Uterus (tissue), 4 donors: Measurements from ENCODE around the gene IGF2BP2. TPM values are rescaled to one million over a fixed set of nuclear protein-coding genes. Genes with fewer than 3 reads are reported as not detected.

Source experiments
- DNase-seq, 2 donors: peaks; one replicate each; pipeline ENCODE4 v3.0.0-alpha.2; 2019 to 2020
- H3K27ac ChIP-seq, 2 donors: fragments of 200-600 bp; sonication (generic); 1 replicate in 1 of 2; 2 replicates in 1 of 2; pipeline ENCODE4 v1.5.1; 2016 to 2018
- H3K27me3 ChIP-seq, 2 donors: fragments of 200-600 bp; sonication (generic); one replicate each; pipeline ENCODE4 v1.5.1; 2018 to 2019; ENCODE audit warnings: control low read depth in 1 of 2
- H3K36me3 ChIP-seq, 2 donors: fragments of 200-600 bp; sonication (generic); one replicate each; pipeline ENCODE4 v1.5.1; 2019; ENCODE audit warnings: control low read depth in 1 of 2
- H3K4me1 ChIP-seq, 2 donors: fragments of 200-600 bp; sonication (generic); one replicate each; pipeline ENCODE4 v1.5.1; 2018 to 2019; ENCODE audit warnings: control low read depth in 1 of 2
- H3K4me3 ChIP-seq, 2 donors: fragments of 200-600 bp; sonication (generic); 1 replicate in 1 of 2; 2 replicates in 1 of 2; pipeline ENCODE4 v1.5.1; 2018 to 2019; ENCODE audit warnings: mild to moderate bottlenecking in 1 of 2
- H3K9me3 ChIP-seq, 2 donors: fragments of 200-600 bp; sonication (generic); one replicate each; pipeline ENCODE4 v1.5.1; 2019; ENCODE audit warnings: control low read depth in 1 of 2
- CTCF ChIP-seq, 4 experiments: fragments of 200-600 bp in 2 of 4; fragments of 450-650 bp in 2 of 4; sonication (generic) in 2 of 4; IDR thresholded peaks; one replicate each; pipeline ENCODE4 v1.5.1; 2016 to 2019; ENCODE audit warnings: antibody characterized with exemption in 4 of 4, mild to moderate bottlenecking in 2 of 4, moderate library complexity in 1 of 4
- POLR2A ChIP-seq, 2 donors: fragments of 450-650 bp; IDR thresholded peaks; one replicate each; pipeline ENCODE4 v1.6.1; 2016; ENCODE audit warnings: antibody characterized with exemption in 2 of 2, mild to moderate bottlenecking in 1 of 2, moderate library complexity in 1 of 2
- intact Hi-C: fragments of 100-400 bp; cut with DNase I; formaldehyde crosslinking; loops from one replicate; pipeline ENCODE4 v1.15.1; 2023; ENCODE audit warnings: low total_unique reads
- total RNA-seq, 4 donors: library from RNA; depleted of rRNA in 3 of 4; stranded (reverse); fragments of >200 nt in 3 of 4; gene quantifications; one replicate each; pipeline versions ENCODE4 v1.1.0 to v1.2.4, GENCODE V29; 2014 to 2023
- donor health status: DM: yes; HTN: yes; CAD: no.

IGF2BP2 gene
- total RNA-seq, 4 donors from 2014 or later: 2.9 to 65.6 (median 13.1) TPM

- no peak for TF ChIP-seq POLR2A (IDR thresholded peaks at IDR 0.05)
- no peak for TF ChIP-seq CTCF (IDR thresholded peaks at IDR 0.05)
- Histone ChIP-seq H3K9me3 (no peaks in the 10 kb centered on the region), H3K27ac (no peak overlapping the region), H3K4me1 (no peaks in the 10 kb centered on the region), H3K36me3 (no peaks in the 10 kb centered on the region), H3K4me3 (no peak overlapping the region), H3K27me3 (peaks cover 0 to 21% of the 10 kb centered on the region in 2 donors)
- intact Hi-C loops: no loop called here
- no peak for DNase-seq
These were observed 6.5 kb downstream of the IGF2BP2 start for GRCh38 chr3:185818267-185818875.

- Histone ChIP-seq H3K9me3 (no peaks in the 10 kb centered on the region), H3K27ac (no peak overlapping the region), H3K4me1 (no peaks in the 10 kb centered on the region), H3K36me3 (no peaks in the 10 kb centered on the region), H3K27me3 (peaks cover 0 to 7% of the 10 kb centered on the region in 2 donors), H3K4me3 (no peak overlapping the region)
- TF ChIP-seq POLR2A (IDR thresholded peaks at IDR 0.05) (no peak), CTCF (IDR thresholded peaks at IDR 0.05) (no peak)
- intact Hi-C loops: no loop called here
- no peak for DNase-seq
These were observed 9.2 kb downstream of the IGF2BP2 start for GRCh38 chr3:185815391-185816282.

GRCh38 chr3:185813691-185814215 is 11.1 kb downstream of the IGF2BP2 start:
- H3K36me3 ChIP-seq: no peaks in the 10 kb centered on the region
- H3K4me3 ChIP-seq: no peak overlapping the region
- TF ChIP-seq CTCF (IDR thresholded peaks at IDR 0.05) (no peak), POLR2A (IDR thresholded peaks at IDR 0.05) (no peak)
- intact Hi-C loops: no loop called here
- peaks cover 0 to 6% of the 10 kb centered on the region in 2 donors for H3K27me3 ChIP-seq
- no peaks in the 10 kb centered on the region for H3K4me1 ChIP-seq
- no peaks in the 10 kb centered on the region for H3K9me3 ChIP-seq
- no peak overlapping the region for H3K27ac ChIP-seq
- no peak for DNase-seq

GRCh38 chr3:185813205-185813604 is 11.6 kb downstream of the IGF2BP2 start:
- Histone ChIP-seq H3K27me3 (peaks cover 0 to under 1% of the 10 kb centered on the region in 2 donors), H3K36me3 (no peaks in the 10 kb centered on the region), H3K9me3 (no peaks in the 10 kb centered on the region), H3K4me3 (no peak overlapping the region), H3K4me1 (no peaks in the 10 kb centered on the region), H3K27ac (no peak overlapping the region)
- TF ChIP-seq POLR2A (IDR thresholded peaks at IDR 0.05): no peak
- no peak for TF ChIP-seq CTCF (IDR thresholded peaks at IDR 0.05)
- no peak for DNase-seq
- intact Hi-C loops: no loop called here
